IMR-90 (cell line): ENCODE results near the gene CFL2. TPM values are rescaled to one million over a fixed set of nuclear protein-coding genes. Genes with fewer than 3 reads are reported as not detected.

Experiments used
- ATAC-seq: fragments of 200-7000 bp; cut with Tn5 transposase; 2 replicates; pipeline ENCODE4 v1.9.1; 2020; ENCODE audit warnings: low read depth, mild to moderate bottlenecking, moderate library complexity
- BruUV-seq: library from RNA; stranded (reverse); fragments of 400-500 nt; replicated peaks from 2 replicates; lab custom pipeline; 2021; lab: Mats Ljungman, UMichigan
- CTCF ChIA-PET: fragments of 300-600 bp; formaldehyde crosslinking; extraction: SDS; loops from one replicate; lab custom pipeline; 2021; ENCODE audit warnings: antibody characterized with exemption; lab: Yijun Ruan, JAX
- POLR2A ChIA-PET: fragments of 300-600 bp; sonication (Branson Sonifier 250); formaldehyde crosslinking; loops from one replicate; lab custom pipeline; 2022; ENCODE audit warnings: antibody characterized with exemption; ENCODE audit not compliant: unreplicated experiment; lab: Charles Lee
- DNase-seq: peaks from one replicate; pipeline ENCODE4 v3.0.0; 2013
- H2AFZ ChIP-seq: replicated peaks from 2 replicates; pipeline ENCODE3; 2013; ENCODE audit warnings: low read length, mild to moderate bottlenecking; ENCODE audit not compliant: poor library complexity
- H2AK5ac ChIP-seq: 2 replicates; pipeline ENCODE4 v1.6.1; 2013; ENCODE audit warnings: low read depth, low read length, inconsistent platforms
- H2AK9ac ChIP-seq: replicated peaks from 2 replicates; pipeline ENCODE3; 2013; ENCODE audit warnings: mild to moderate bottlenecking, low read depth, low read length, moderate library complexity; ENCODE audit not compliant: poor library complexity
- H2BK120ac ChIP-seq: 2 replicates; pipeline ENCODE4 v1.6.1; 2013; ENCODE audit warnings: low read depth, low read length, inconsistent platforms
- H2BK15ac ChIP-seq: 3 replicates; pipeline ENCODE4 v1.6.1; 2013; ENCODE audit warnings: low read depth, low read length, inconsistent platforms
- H2BK20ac ChIP-seq: 2 replicates; pipeline ENCODE4 v1.6.1; 2013; ENCODE audit warnings: low read depth, mild to moderate bottlenecking, inconsistent platforms, low read length, moderate library complexity
- H2BK5ac ChIP-seq: 2 replicates; pipeline ENCODE4 v1.6.1; 2013; ENCODE audit warnings: mild to moderate bottlenecking, low read depth, low read length, inconsistent platforms; ENCODE audit not compliant: poor library complexity, severe bottlenecking
- H3K14ac ChIP-seq: replicated peaks from 2 replicates; pipeline ENCODE4 v1.6.1; 2013; ENCODE audit warnings: low read depth, low read length, inconsistent platforms
- H3K18ac ChIP-seq: 2 replicates; pipeline ENCODE4 v1.6.1; 2013; ENCODE audit warnings: low read depth, low read length, control low read depth
- H3K23ac ChIP-seq: 2 replicates; pipeline ENCODE4 v1.6.1; 2013; ENCODE audit warnings: low read depth, low read length, inconsistent platforms
- H3K27ac ChIP-seq: 2 replicates; pipeline ENCODE4 v1.5.1; 2013; ENCODE audit warnings: mild to moderate bottlenecking, control low read depth, low read length; ENCODE audit not compliant: insufficient read depth
- H3K27me3 ChIP-seq: 2 replicates; pipeline ENCODE4 v1.6.1; 2013; ENCODE audit warnings: low read length; ENCODE audit not compliant: control insufficient read depth, insufficient read depth
- H3K36me3 ChIP-seq: 2 replicates; pipeline ENCODE4 v1.6.1; 2013; ENCODE audit warnings: low read length, mixed read lengths; ENCODE audit not compliant: control insufficient read depth, insufficient read depth
- H3K4ac ChIP-seq: 2 replicates; pipeline ENCODE4 v1.6.1; 2013; ENCODE audit warnings: low read depth, low read length, inconsistent platforms
- H3K4me1 ChIP-seq: 2 replicates; pipeline ENCODE4 v1.6.1; 2013; ENCODE audit warnings: low read length, mixed read lengths; ENCODE audit not compliant: control insufficient read depth, insufficient read depth
- H3K4me2 ChIP-seq: 2 replicates; pipeline ENCODE4 v1.6.1; 2013; ENCODE audit warnings: low read depth, mild to moderate bottlenecking, control low read depth, low read length, moderate library complexity
- H3K4me3 ChIP-seq: 2 replicates; pipeline ENCODE4 v1.5.1; 2013; ENCODE audit warnings: low read depth, mild to moderate bottlenecking, control low read depth, low read length, moderate library complexity; ENCODE audit not compliant: insufficient read depth
- H3K56ac ChIP-seq: 2 replicates; pipeline ENCODE4 v1.6.1; 2013; ENCODE audit warnings: low read length, inconsistent platforms; ENCODE audit not compliant: insufficient read depth; ENCODE audit errors: extremely low read depth
- H3K79me1 ChIP-seq, 2 experiments: 2 replicates each; pipeline ENCODE4 v1.6.1; 2013; ENCODE audit warnings: low read length in 2 of 2, inconsistent platforms in 1 of 2, low read depth in 1 of 2
- H3K9ac ChIP-seq: 2 replicates; pipeline ENCODE4 v1.6.1; 2013; ENCODE audit warnings: low read depth, low read length, control low read depth
- H3K9me1 ChIP-seq: 2 replicates; pipeline ENCODE4 v1.6.1; 2013; ENCODE audit warnings: low read length, inconsistent platforms; ENCODE audit not compliant: insufficient read depth
- H3K9me3 ChIP-seq: 2 replicates; pipeline ENCODE4 v1.6.1; 2013; ENCODE audit warnings: low read length; ENCODE audit not compliant: control insufficient read depth, insufficient read depth
- H4K20me1 ChIP-seq: 2 replicates; pipeline ENCODE4 v1.6.1; 2013; ENCODE audit warnings: low read length, inconsistent platforms; ENCODE audit not compliant: insufficient read depth
- H4K5ac ChIP-seq: 2 replicates; pipeline ENCODE4 v1.6.1; 2013; ENCODE audit warnings: mild to moderate bottlenecking, low read depth, low read length, control low read depth
- H4K8ac ChIP-seq, 2 experiments: 2 replicates each; pipeline ENCODE4 v1.6.1; 2013; ENCODE audit warnings: low read depth in 2 of 2, low read length in 2 of 2, control low read depth in 1 of 2, inconsistent platforms in 1 of 2
- H4K91ac ChIP-seq: 2 replicates; pipeline ENCODE4 v1.6.1; 2013; ENCODE audit warnings: low read depth, low read length, inconsistent platforms; ENCODE audit not compliant: insufficient read depth
- MAFK ChIP-seq: IDR thresholded peaks from 2 replicates; pipeline ENCODE4 v1.6.1; 2012; ENCODE audit warnings: low read depth, low read length, improper control_type of control experiment
- MXI1 ChIP-seq: IDR thresholded peaks from 2 replicates; pipeline ENCODE4 v1.6.1; 2012; ENCODE audit warnings: low read depth, mild to moderate bottlenecking, low read length, moderate library complexity, borderline replicate concordance
- RAD21 ChIP-seq: IDR thresholded peaks from 2 replicates; pipeline ENCODE4 v1.6.1; 2012; ENCODE audit warnings: low read length, improper control_type of control experiment
- WGBS, 2 experiments: methylation state at CpG; one replicate each; pipeline versions ENCODE4 v1.1.5 to v1.1.7; 2013; ENCODE audit warnings: missing lambda C conversion rate in 2 of 2; ENCODE audit not compliant: insufficient read length in 1 of 2; ENCODE audit errors: extremely low coverage in 2 of 2; 5-methylcytosine and 5-hydroxymethylcytosine counted together
- dilution Hi-C: fragments of 300-500 bp; cut with HindIII; formaldehyde crosslinking; loops from one replicate; pipeline ENCODE4 v1.14.3; 2018; ENCODE audit warnings: low sequenced_read_pairs; ENCODE audit not compliant: unreplicated experiment
- in situ Hi-C: fragments of 300-500 bp; cut with MboI; formaldehyde crosslinking; loops from 3 replicates; pipeline ENCODE4 v1.14.3; 2019; ENCODE audit warnings: low sequenced_read_pairs, inconsistent platforms, mixed read lengths
- intact Hi-C: fragments of 100-400 bp; cut with micrococcal nuclease; formaldehyde crosslinking; loops from 2 replicates; pipeline ENCODE4 v1.10.0; 2022
- polyA plus RNA-seq, 3 experiments: library from polyadenylated mRNA; depleted of rRNA; stranded (reverse); fragments of >200 nt; gene quantifications; 2 replicates each; pipeline ENCODE4 v1.2.3, GENCODE V29; 2012; ENCODE audit warnings: low replicate concordance in 1 of 3
- total RNA-seq: library from RNA; depleted of rRNA; stranded (reverse); fragments of >200 nt; gene quantifications from 2 replicates; pipeline ENCODE4 v1.2.3, GENCODE V29; 2012

CFL2 gene
- total and polyA plus RNA-seq, 2 of the 4 experiments (the other 2 are of a cell fraction): 106 to 151 TPM

DNA sequence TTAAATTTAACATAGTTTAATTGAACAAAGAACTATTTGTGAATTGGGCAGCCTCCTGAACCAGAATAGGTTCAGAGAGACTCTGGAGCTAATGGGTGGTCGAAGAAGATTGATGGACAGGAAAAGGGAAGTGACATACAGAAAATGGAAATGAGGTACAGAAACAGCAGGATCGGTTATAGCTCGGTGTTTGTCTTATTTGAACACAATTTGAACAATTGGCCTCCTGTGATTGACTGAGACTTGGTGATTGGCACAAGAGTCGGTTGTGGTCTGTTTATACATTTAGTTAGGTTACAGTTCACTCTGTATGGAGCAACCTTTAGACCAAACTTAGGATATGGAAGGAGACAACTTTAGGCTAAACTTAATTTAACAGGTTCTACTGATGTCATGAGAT, 18.4 kb upstream of the CFL2 start:
- intact Hi-C loops: no loop called here
- whole genome bisulfite sequencing, 2 experiments: no CpG with 5 or more reads among the region's 4 CpGs
- H3K56ac ChIP-seq: no peak overlapping the region
- peak overlapping the region; percentile 53; the same call in 1 of the 2 replicates for H3K4ac ChIP-seq
- peaks cover 4% of the 10 kb centered on the region for H3K9me1 ChIP-seq
- peak overlapping the region in 1 of 2 experiments; percentile 59; a peak in 2 of 4 replicates for H4K8ac ChIP-seq
- CTCF ChIA-PET: interaction anchor here (0.5 to 2.3 kb wide), 5 partner anchors 9 to 398 kb away, joined by 3 to 14 read pairs (median 4); no protein-coding TSS in a partner anchor
- DNase-seq (no peak), ATAC-seq (no peak)
- H2AFZ ChIP-seq: peak overlapping the region; percentile 15
- H3K36me3 ChIP-seq: no peaks in the 10 kb centered on the region
- TF ChIP-seq RAD21 (no peak), MXI1 (no peak), MAFK (no peak)
- H3K79me1 ChIP-seq: no peaks in the 10 kb centered on the region
- H3K4me2 ChIP-seq: no peak overlapping the region
- peak overlapping the region; percentile 51; the same call in 1 of the 2 replicates for H3K23ac ChIP-seq
- H3K4me1 ChIP-seq: peaks cover 5% of the 10 kb centered on the region; the same call in 1 of the 2 replicates
- no peak overlapping the region for H2AK9ac ChIP-seq
- no peak overlapping the region for H3K27ac ChIP-seq
- peak overlapping the region; percentile 44 for H2BK5ac ChIP-seq
- H2AK5ac ChIP-seq: no peak overlapping the region; the same call in 1 of the 2 replicates
- H3K18ac ChIP-seq: peak overlapping the region; percentile 84; the same call in 1 of the 2 replicates
- no peaks in the 10 kb centered on the region for H4K20me1 ChIP-seq
- dilution Hi-C loops: no loop called here
- peak overlapping the region; percentile 84 for H2BK20ac ChIP-seq
- no peaks in the 10 kb centered on the region for H3K27me3 ChIP-seq
- peak overlapping the region; percentile 87; the same call in 1 of the 2 replicates for H4K5ac ChIP-seq
- no peak overlapping the region for H4K91ac ChIP-seq
- peak overlapping the region; percentile 81 for H2BK120ac ChIP-seq
- no peaks in the 10 kb centered on the region for H3K9me3 ChIP-seq
- H3K14ac ChIP-seq: peak overlapping the region; percentile 24; the same call in 1 of the 2 replicates
- no peak overlapping the region for H3K4me3 ChIP-seq
- POLR2A ChIA-PET: interaction anchor here (0.6 kb wide), 1 partner anchor 82 kb away, joined by 3 read pairs; no protein-coding TSS in a partner anchor
- in situ Hi-C loops: no loop called here
- no TSS peak for BruUV-seq
- H3K9ac ChIP-seq: no peak overlapping the region
- H2BK15ac ChIP-seq: peak overlapping the region; percentile 96; the same call in 2 of the 3 replicates
